Central memory CD8-positive, alpha-beta T cell (primary cell): ENCODE data around the gene EPHA6.
"Not testable (repeated sequence)": the region's sequence is repeated elsewhere in the genome, so short reads cannot be mapped to it uniquely, and the experiment has no call there.

Experiments used
- ATAC-seq: fragments of 150-1000 bp; cut with Tn5 transposase; replicated peaks from 2 replicates; pipeline ENCODE4 v1.10.0; 2022; ENCODE audit warnings: mild to moderate bottlenecking, moderate FRiP score, moderate number of reproducible peaks; ENCODE audit not compliant: poor library complexity, severe bottlenecking; ENCODE audit errors: extremely low read depth
- DNase-seq, 2 donors: peaks; one replicate each; pipeline ENCODE4 v3.0.0; 2021; ENCODE audit warnings: low spot score in 2 of 2
- H3K27ac Mint-ChIP-seq: one replicate; pipeline ENCODE4 v1.8.0; 2022; ENCODE audit warnings: low read depth, mild to moderate bottlenecking, moderate library complexity, mixed read lengths
- H3K27me3 Mint-ChIP-seq: one replicate; pipeline ENCODE4 v1.8.0; 2022; ENCODE audit warnings: mixed read lengths
- H3K36me3 Mint-ChIP-seq: one replicate; pipeline ENCODE4 v1.8.0; 2022; ENCODE audit warnings: mild to moderate bottlenecking, moderate library complexity, mixed read lengths; ENCODE audit not compliant: insufficient read depth
- H3K4me1 Mint-ChIP-seq: one replicate; pipeline ENCODE4 v1.8.0; 2022; ENCODE audit warnings: mixed read lengths
- H3K4me3 Mint-ChIP-seq: one replicate; pipeline ENCODE4 v1.8.0; 2022; ENCODE audit warnings: mild to moderate bottlenecking, moderate library complexity, mixed read lengths
- H3K9me3 Mint-ChIP-seq: one replicate; pipeline ENCODE4 v1.8.0; 2022; ENCODE audit warnings: mixed read lengths

Gene EPHA6

GRCh38 chr3:97579365-97579764, 765.0 kb downstream of the EPHA6 start:
- Mint-ChIP-seq H3K9me3 (peaks cover 5% of the 10 kb centered on the region), H3K27ac (no peak overlapping the region), H3K4me1 (no peaks in the 10 kb centered on the region), H3K27me3 (no peaks in the 10 kb centered on the region), H3K4me3 (no peak overlapping the region), H3K36me3 (no peaks in the 10 kb centered on the region)
- ATAC-seq: no peak
- DNase-seq: no peak

- H3K9me3 Mint-ChIP-seq: no peaks in the 10 kb centered on the region
Measured at GRCh38 chr3:97610626-97611025, 796.2 kb downstream of the EPHA6 start.

GRCh38 chr3:97612632-97613031, 798.2 kb downstream of the EPHA6 start:
- Mint-ChIP-seq H3K4me3 (no peak overlapping the region), H3K27me3 (no peaks in the 10 kb centered on the region), H3K36me3 (no peaks in the 10 kb centered on the region), H3K9me3 (no peaks in the 10 kb centered on the region), H3K27ac (no peak overlapping the region), H3K4me1 (no peaks in the 10 kb centered on the region)
- DNase-seq (no peak), ATAC-seq (no peak)

More at GRCh38 chr3:97610626-97611025, 796.2 kb downstream of the EPHA6 start:
- Mint-ChIP-seq H3K36me3 (no peaks in the 10 kb centered on the region), H3K4me3 (no peak overlapping the region), H3K27ac (no peak overlapping the region), H3K27me3 (no peaks in the 10 kb centered on the region), H3K4me1 (no peaks in the 10 kb centered on the region)
- DNase-seq (no peak), ATAC-seq (no peak)

GRCh38 chr3:97613139-97613538, 798.7 kb downstream of the EPHA6 start:
- no peak for DNase-seq
- no peaks in the 10 kb centered on the region for H3K9me3 Mint-ChIP-seq
- no peaks in the 10 kb centered on the region for H3K36me3 Mint-ChIP-seq
- no peak overlapping the region for H3K4me3 Mint-ChIP-seq
- no peaks in the 10 kb centered on the region for H3K27me3 Mint-ChIP-seq
- ATAC-seq: no peak
- no peaks in the 10 kb centered on the region for H3K4me1 Mint-ChIP-seq
- no peak overlapping the region for H3K27ac Mint-ChIP-seq

GRCh38 chr3:97620514-97620913, 806.1 kb downstream of the EPHA6 start:
- not testable (repeated sequence) for H3K27me3 Mint-ChIP-seq, DNase-seq, H3K4me1 Mint-ChIP-seq, H3K9me3 Mint-ChIP-seq, H3K36me3 Mint-ChIP-seq, H3K27ac Mint-ChIP-seq, ATAC-seq, H3K4me3 Mint-ChIP-seq

GRCh38 chr3:97636465-97636864, 822.1 kb downstream of the EPHA6 start:
- ATAC-seq (no peak), DNase-seq (no peak)
- Mint-ChIP-seq H3K4me3 (no peak overlapping the region), H3K27me3 (no peaks in the 10 kb centered on the region), H3K36me3 (no peaks in the 10 kb centered on the region), H3K9me3 (peaks cover 5% of the 10 kb centered on the region), H3K4me1 (no peaks in the 10 kb centered on the region), H3K27ac (no peak overlapping the region)

GRCh38 chr3:97646932-97647331, 832.5 kb downstream of the EPHA6 start:
- Mint-ChIP-seq H3K4me3 (no peak overlapping the region), H3K4me1 (no peaks in the 10 kb centered on the region), H3K27me3 (no peaks in the 10 kb centered on the region), H3K9me3 (no peaks in the 10 kb centered on the region), H3K27ac (no peak overlapping the region), H3K36me3 (no peaks in the 10 kb centered on the region)
- DNase-seq (no peak), ATAC-seq (no peak)

GRCh38 chr3:97647441-97647982, 833.1 kb downstream of the EPHA6 start:
- H3K36me3 Mint-ChIP-seq: no peaks in the 10 kb centered on the region
- H3K27me3 Mint-ChIP-seq: no peaks in the 10 kb centered on the region
- no peak for DNase-seq

GRCh38 chr3:97655971-97656370, 841.6 kb downstream of the EPHA6 start:
- Mint-ChIP-seq H3K27ac (no peak overlapping the region), H3K36me3 (no peaks in the 10 kb centered on the region), H3K27me3 (no peaks in the 10 kb centered on the region), H3K9me3 (no peaks in the 10 kb centered on the region), H3K4me1 (no peaks in the 10 kb centered on the region), H3K4me3 (no peak overlapping the region)
- DNase-seq (no peak), ATAC-seq (no peak)

More at GRCh38 chr3:97647441-97647982, 833.1 kb downstream of the EPHA6 start:
- no peak for ATAC-seq
- Mint-ChIP-seq H3K27ac (no peak overlapping the region), H3K9me3 (no peaks in the 10 kb centered on the region), H3K4me1 (no peaks in the 10 kb centered on the region), H3K4me3 (no peak overlapping the region)

GRCh38 chr3:97656638-97657037, 842.2 kb downstream of the EPHA6 start:
- Mint-ChIP-seq H3K4me3 (no peak overlapping the region), H3K27ac (no peak overlapping the region), H3K36me3 (no peaks in the 10 kb centered on the region), H3K4me1 (no peaks in the 10 kb centered on the region), H3K27me3 (no peaks in the 10 kb centered on the region), H3K9me3 (no peaks in the 10 kb centered on the region)
- DNase-seq (no peak), ATAC-seq (no peak)

- Mint-ChIP-seq H3K27me3 (no peaks in the 10 kb centered on the region), H3K36me3 (no peaks in the 10 kb centered on the region), H3K4me3 (no peak overlapping the region), H3K27ac (no peak overlapping the region), H3K9me3 (no peaks in the 10 kb centered on the region), H3K4me1 (no peaks in the 10 kb centered on the region)
- DNase-seq (no peak), ATAC-seq (no peak)
Measured at GRCh38 chr3:97658668-97659285, 844.4 kb downstream of the EPHA6 start.

- Mint-ChIP-seq H3K4me3 (no peak overlapping the region), H3K27me3 (no peaks in the 10 kb centered on the region), H3K4me1 (no peaks in the 10 kb centered on the region), H3K9me3 (no peaks in the 10 kb centered on the region), H3K36me3 (no peaks in the 10 kb centered on the region), H3K27ac (no peak overlapping the region)
- no peak for DNase-seq
- no peak for ATAC-seq
Measured at GRCh38 chr3:97662264-97662663, 847.9 kb downstream of the EPHA6 start.

- ATAC-seq (no peak), DNase-seq (no peak)
- Mint-ChIP-seq H3K4me1 (no peaks in the 10 kb centered on the region), H3K9me3 (no peaks in the 10 kb centered on the region), H3K36me3 (no peaks in the 10 kb centered on the region), H3K4me3 (no peak overlapping the region), H3K27ac (no peak overlapping the region), H3K27me3 (no peaks in the 10 kb centered on the region)
Measured at GRCh38 chr3:97662762-97663161, 848.4 kb downstream of the EPHA6 start.
